D721Med (cell line): ENCODE data around the gene PRKN.

ENCODE experiments used
- DNase-seq: peaks from one replicate; pipeline ENCODE4 v3.0.0; 2011; ENCODE audit warnings: low spot score; ENCODE audit not compliant: insufficient read length
- FAIRE-seq: peaks from 2 replicates; lab custom pipeline; 2011; peaks lifted over from hg19 to GRCh38; lab: Jason Lieb, UNC
- CTCF ChIP-seq: IDR thresholded peaks from 2 replicates; pipeline ENCODE4 v1.5.1; 2012; ENCODE audit warnings: mild to moderate bottlenecking, control low read depth; ENCODE audit not compliant: insufficient read depth; ENCODE audit errors: missing control alignments

The PRKN gene

GRCh38 chr6:162562041-162562440 lies 165.5 kb downstream of the PRKN start:
- FAIRE-seq: no peak

GRCh38 chr6:162560891-162561290 lies 166.7 kb downstream of the PRKN start:
- no peak for TF ChIP-seq CTCF
- DNase-seq: no peak
- no peak for FAIRE-seq

More at GRCh38 chr6:162562041-162562440, 165.5 kb downstream of the PRKN start:
- DNase-seq: no peak
- TF ChIP-seq CTCF: no peak

GRCh38 chr6:162554531-162554930 lies 173.0 kb downstream of the PRKN start:
- FAIRE-seq (no peak), DNase-seq (no peak)
- TF ChIP-seq CTCF: no peak

- FAIRE-seq: no peak
- DNase-seq: no peak
- no peak for TF ChIP-seq CTCF
Observed at GRCh38 chr6:162546905-162547304, 180.7 kb downstream of the PRKN start.

- FAIRE-seq (no peak), DNase-seq (no peak)
- TF ChIP-seq CTCF: no peak
Observed at GRCh38 chr6:162543221-162543620, 184.3 kb downstream of the PRKN start.

- no peak for TF ChIP-seq CTCF
- DNase-seq: no peak
- FAIRE-seq: no peak
Observed at GRCh38 chr6:162541019-162541601, 186.5 kb downstream of the PRKN start.

GRCh38 chr6:162539321-162539720 lies 188.2 kb downstream of the PRKN start:
- no peak for TF ChIP-seq CTCF
- FAIRE-seq: no peak
- no peak for DNase-seq
